HCT116 (cell line): ENCODE measurements around the gene ACP2. TPM values are rescaled to one million over a fixed set of nuclear protein-coding genes. Genes with fewer than 3 reads are reported as not detected.

Experiments used
- ATAC-seq: fragments of 200-7000 bp; cut with Tn5 transposase; 2 replicates; pipeline ENCODE4 v1.9.1; 2020; ENCODE audit warnings: mild to moderate bottlenecking, moderate library complexity
- BruUV-seq: library from RNA; stranded (reverse); fragments of 400-500 nt; replicated peaks from 2 replicates; lab custom pipeline; 2021; lab: Mats Ljungman, UMichigan
- CTCF ChIA-PET: fragments of 300-600 bp; sonication (Branson Sonifier 250); formaldehyde crosslinking; loops from one replicate; lab custom pipeline; 2021; ENCODE audit warnings: antibody characterized with exemption; lab: Charles Lee
- POLR2A ChIA-PET: fragments of 300-600, 350-600 bp; sonication (Branson Sonifier 250); formaldehyde crosslinking; loops from one replicate; lab custom pipeline; 2021; ENCODE audit warnings: antibody characterized with exemption; lab: Charles Lee
- RAD21 ChIA-PET, 2 experiments: fragments of 300-600 bp; sonication (Branson Sonifier 250); formaldehyde crosslinking; loops; one replicate each; lab custom pipeline; 2023; ENCODE audit warnings: low total read pairs in 2 of 2; ENCODE audit not compliant: uncharacterized antibody in 2 of 2, unreplicated experiment in 2 of 2, low non-redundant PET in 1 of 2; lab: Charles Lee
- DNase-seq: peaks from one replicate; pipeline ENCODE4 v3.0.0-alpha.2; 2010; ENCODE audit warnings: low read depth, low spot score
- H2AFZ ChIP-seq: fragments of 200-600 bp; shearing (Covaris generic), sonication (generic); 2 replicates; pipeline ENCODE4 v1.6.1; 2017; ENCODE audit warnings: low read depth, mixed run types, mixed read lengths, antibody characterized with exemption, low read length; ENCODE audit not compliant: poor library complexity, severe bottlenecking
- H3K27ac ChIP-seq: 2 replicates; pipeline ENCODE4 v1.5.1; 2012; ENCODE audit warnings: low read depth, low read length
- H3K27me3 ChIP-seq: fragments of 200-600 bp; sonication (generic); 2 replicates; pipeline ENCODE4 v1.6.1; 2016; ENCODE audit warnings: mixed run types, low read length, mixed read lengths; ENCODE audit not compliant: insufficient read depth
- H3K36me3 ChIP-seq, 2 experiments: fragments of 200-500 bp in 1 of 2; fragments of 200-600 bp in 1 of 2; sonication (Bioruptor generic) in 1 of 2; sonication (generic) in 1 of 2; 2 replicates each; pipeline versions ENCODE4 v1.5.1 to v1.6.1; 2014 to 2016; ENCODE audit warnings: low read length in 2 of 2, inconsistent platforms in 1 of 2, mixed read lengths in 1 of 2, mixed run types in 1 of 2; ENCODE audit not compliant: insufficient read depth in 2 of 2, control insufficient read depth in 1 of 2
- H3K4me1 ChIP-seq, 2 experiments: fragments of 200-600 bp in 1 of 2; sonication (generic) in 1 of 2; 2 replicates each; pipeline versions ENCODE4 v1.5.1 to v1.6.1; 2012 to 2017; ENCODE audit warnings: low read length in 2 of 2, inconsistent platforms in 1 of 2, mild to moderate bottlenecking in 1 of 2, mixed read lengths in 1 of 2, mixed run types in 1 of 2, moderate library complexity in 1 of 2; ENCODE audit not compliant: insufficient read depth in 2 of 2, control insufficient read depth in 1 of 2
- H3K4me2 ChIP-seq: fragments of 200-600 bp; sonication (generic); 2 replicates; pipeline ENCODE4 v1.6.1; 2017; ENCODE audit warnings: mixed run types, low read length, mixed read lengths
- H3K4me3 ChIP-seq, 2 experiments: fragments of 200-600 bp in 1 of 2; sonication (generic) in 1 of 2; replicated peaks in 1 of 2; 2 replicates each; pipeline ENCODE4 v1.5.1; 2011 to 2016; ENCODE audit warnings: low read length in 2 of 2, control low read depth in 1 of 2, low read depth in 1 of 2, mild to moderate bottlenecking in 1 of 2, mixed read lengths in 1 of 2, mixed run types in 1 of 2
- H3K79me2 ChIP-seq: fragments of 200-600 bp; sonication (generic); 2 replicates; pipeline ENCODE4 v1.6.1; 2017; ENCODE audit warnings: mild to moderate bottlenecking, mixed run types, low read length, moderate library complexity, mixed read lengths; ENCODE audit not compliant: insufficient read depth
- H3K9ac ChIP-seq: fragments of 200-600 bp; sonication (generic); 2 replicates; pipeline ENCODE4 v1.6.1; 2016; ENCODE audit warnings: low read length, mixed read lengths
- H3K9me2 ChIP-seq: fragments of 200-600 bp; sonication (generic), shearing (Covaris generic); 2 replicates; pipeline ENCODE4 v1.6.1; 2017; ENCODE audit warnings: mixed run types, mild to moderate bottlenecking, moderate library complexity; ENCODE audit not compliant: insufficient read depth
- H3K9me3 ChIP-seq, 2 experiments: fragments of 200-500 bp in 1 of 2; fragments of 200-600 bp in 1 of 2; sonication (Bioruptor generic) in 1 of 2; sonication (generic) in 1 of 2; 2 replicates each; pipeline ENCODE4 v1.6.1; 2014 to 2017; ENCODE audit warnings: low read length in 2 of 2, mixed read lengths in 2 of 2, inconsistent platforms in 1 of 2, low read depth in 1 of 2, mild to moderate bottlenecking in 1 of 2, mixed run types in 1 of 2, moderate library complexity in 1 of 2; ENCODE audit not compliant: control insufficient read depth in 1 of 2, insufficient read depth in 1 of 2
- H4K20me1 ChIP-seq: fragments of 200-600 bp; sonication (generic), shearing (Covaris generic); 2 replicates; pipeline ENCODE4 v1.6.1; 2017; ENCODE audit warnings: mixed run types, mild to moderate bottlenecking, moderate library complexity; ENCODE audit not compliant: insufficient read depth
- ATF3 ChIP-seq: IDR thresholded peaks from 2 replicates; pipeline ENCODE4 v1.6.1; 2012
- CEBPB ChIP-seq: IDR thresholded peaks from 2 replicates; pipeline ENCODE4 v1.6.1; 2012; ENCODE audit warnings: low read depth
- CTCF ChIP-seq, 3 experiments: fragments of 200-600 bp in 1 of 3; sonication (generic) in 1 of 3; IDR thresholded peaks in 2 of 3; conservative IDR thresholded peaks in 1 of 3; 2 replicates each; pipeline ENCODE4 v1.5.1; 2012 to 2017; ENCODE audit warnings: low read depth in 2 of 3, low read length in 2 of 3, antibody characterized with exemption in 1 of 3, borderline replicate concordance in 1 of 3, control low read depth in 1 of 3, mild to moderate bottlenecking in 1 of 3, mixed read lengths in 1 of 3, mixed run types in 1 of 3, moderate library complexity in 1 of 3; ENCODE audit not compliant: insufficient read depth in 1 of 3
- EGR1 ChIP-seq: IDR thresholded peaks from 2 replicates; pipeline ENCODE4 v1.6.1; 2012; ENCODE audit warnings: low read depth
- EZH2 ChIP-seq: fragments of 200-600 bp; sonication (generic); IDR thresholded peaks from 2 replicates; pipeline ENCODE4 v1.6.1; 2017; ENCODE audit warnings: antibody characterized with exemption, mixed run types
- FOSL1 ChIP-seq: IDR thresholded peaks from 2 replicates; pipeline ENCODE4 v1.6.1; 2012; ENCODE audit warnings: low read depth
- MAX ChIP-seq: IDR thresholded peaks from 2 replicates; pipeline ENCODE4 v1.6.1; 2012
- POLR2AphosphoS5 ChIP-seq: IDR thresholded peaks from 2 replicates; pipeline ENCODE4 v1.6.1; 2011; ENCODE audit warnings: mild to moderate bottlenecking, low read depth, low read length, moderate library complexity
- REST ChIP-seq: IDR thresholded peaks from 2 replicates; pipeline ENCODE4 v1.6.1; 2012; ENCODE audit warnings: low read depth
- SIN3A ChIP-seq: IDR thresholded peaks from 2 replicates; pipeline ENCODE4 v1.6.1; 2012; ENCODE audit warnings: low read depth
- SP1 ChIP-seq: IDR thresholded peaks from 2 replicates; pipeline ENCODE4 v1.6.1; 2012; ENCODE audit warnings: low read depth
- TCF7L2 ChIP-seq: IDR thresholded peaks from 2 replicates; pipeline ENCODE4 v1.7.0; 2011; ENCODE audit warnings: borderline replicate concordance, inconsistent platforms; ENCODE audit not compliant: insufficient read depth, insufficient read length; ENCODE audit errors: extremely low read depth
- YY1 ChIP-seq: IDR thresholded peaks from 2 replicates; pipeline ENCODE4 v1.6.1; 2011; ENCODE audit warnings: low read length, low read depth, moderate library complexity, mild to moderate bottlenecking; ENCODE audit not compliant: insufficient replicate concordance; ENCODE audit errors: extremely low read depth
- ZFX ChIP-seq: fragments of 450-650 bp; IDR thresholded peaks from 2 replicates; pipeline ENCODE4 v1.6.1; 2017
- intact Hi-C: fragments of 100-400 bp; cut with micrococcal nuclease; formaldehyde crosslinking; loops from 2 replicates; pipeline ENCODE4 v1.10.0; 2022
- total RNA-seq: library from RNA; stranded (reverse); gene quantifications from one replicate; pipeline ENCODE4 v1.2.1, GENCODE V29; 2021; ENCODE audit not compliant: unreplicated experiment

The ACP2 gene
- total RNA-seq, 1 experiment from 2014 or later, result 21.5 TPM

GRCh38 chr11:47268448-47269001 lies 19.9 kb upstream of the ACP2 start:
- Histone ChIP-seq H3K36me3 (no peaks in the 10 kb centered on the region), H3K4me2 (peak overlapping the region; percentile 83), H3K27ac (peak overlapping the region; percentile 89), H3K79me2 (peaks cover 28% of the 10 kb centered on the region), H3K27me3 (no peaks in the 10 kb centered on the region), H3K4me1 (peaks cover 22 to 47% of the 10 kb centered on the region in 2 experiments), H3K4me3 (peak overlapping the region; percentile 59 to 76), H3K9ac (peak overlapping the region; percentile 78), H4K20me1 (no peaks in the 10 kb centered on the region), H3K9me2 (no peaks in the 10 kb centered on the region), H2AFZ (no peak overlapping the region), H3K9me3 (no peaks in the 10 kb centered on the region)
- POLR2A ChIA-PET, result interaction anchor here (0.5 kb wide), 1 partner anchor 668 kb away, joined by 3 read pairs; no protein-coding TSS in a partner anchor
- CTCF ChIA-PET, result no interaction called here
- RAD21 ChIA-PET, result no interaction called here
- TF ChIP-seq POLR2AphosphoS5, result no peak
- no peak for TF ChIP-seq SIN3A
- TF ChIP-seq MAX, result no peak
- TF ChIP-seq ATF3, result no peak
- TF ChIP-seq EGR1, result no peak
- TF ChIP-seq TCF7L2, result no peak
- DNase-seq (no peak), ATAC-seq (no peak)
- TSS peak; percentile 72 for BruUV-seq
- intact Hi-C loops, result no loop called here

GRCh38 chr11:47267876-47268275 lies 19.3 kb upstream of the ACP2 start:
- Histone ChIP-seq H3K79me2 (peaks cover 25% of the 10 kb centered on the region), H3K4me1 (peaks cover 22 to 47% of the 10 kb centered on the region in 2 experiments), H4K20me1 (no peaks in the 10 kb centered on the region), H3K4me2 (no peak overlapping the region), H3K9me2 (no peaks in the 10 kb centered on the region), H3K9me3 (no peaks in the 10 kb centered on the region), H3K36me3 (no peaks in the 10 kb centered on the region), H3K27ac (peak overlapping the region; percentile 89), H3K9ac (no peak overlapping the region), H3K4me3 (no peak overlapping the region), H2AFZ (no peak overlapping the region), H3K27me3 (no peaks in the 10 kb centered on the region)
- ATAC-seq (no peak), DNase-seq (no peak)
- POLR2A ChIA-PET, result no interaction called here
- CTCF ChIA-PET, result no interaction called here
- intact Hi-C loops, result no loop called here
- RAD21 ChIA-PET, result no interaction called here
- BruUV-seq, result no TSS peak
- no peak for TF ChIP-seq ZFX
- no peak for TF ChIP-seq SP1
- TF ChIP-seq EZH2, result no peak
- no peak for TF ChIP-seq FOSL1
- TF ChIP-seq REST, result no peak
- no peak for TF ChIP-seq CTCF (IDR thresholded peaks at IDR 0.05 in 2 of 3, conservative IDR thresholded peaks at IDR 0.05 in 1 of 3; ENCODE audit: borderline replicate concordance in 1 of 3, insufficient read depth in 1 of 3, low read depth in 2 of 3, low read length in 2 of 3)
- TF ChIP-seq POLR2AphosphoS5, result no peak
- no peak for TF ChIP-seq ATF3
- TF ChIP-seq YY1, result no peak
- no peak for TF ChIP-seq CEBPB
